ENCODE measurements around the gene ATP2C1.
"Not testable (repeated sequence)": the region's sequence is repeated elsewhere in the genome, so short reads cannot be mapped to it uniquely, and the experiment has no call there.

ATP2C1 gene

DNA sequence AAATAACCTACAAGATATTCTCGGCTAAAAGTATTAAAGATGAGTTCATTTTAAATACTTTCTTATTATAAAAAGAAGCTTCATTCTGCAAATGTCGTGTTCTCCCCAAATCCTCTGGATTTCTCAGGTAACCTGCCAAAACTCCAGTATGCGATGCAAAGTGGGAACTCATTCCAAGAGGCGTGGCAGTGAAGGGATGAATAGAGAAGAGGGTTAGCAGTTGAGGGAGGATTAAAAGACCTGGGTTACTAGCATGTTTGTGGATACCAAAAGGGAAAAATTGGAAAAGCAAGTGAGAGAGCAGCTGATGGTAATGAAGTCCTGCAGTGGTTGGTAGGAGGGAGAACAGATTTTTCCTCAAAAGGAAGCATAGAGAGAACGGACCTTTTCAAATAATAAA, 61.6 kb downstream of the ATP2C1 start:
- Histone ChIP-seq H3K9ac (ENCODE audit: low read length) (no peak overlapping the region), H3K27me3 (ENCODE audit: control insufficient read depth, insufficient read depth, low read length) (no peaks in the 10 kb centered on the region), H3K27ac (ENCODE audit: low read depth, low read length) (no peak overlapping the region), H3K4me3 (ENCODE audit: low read length) (no peak overlapping the region), H3K4me1 (ENCODE audit: control insufficient read depth, insufficient read depth, low read length) (no peaks in the 10 kb centered on the region), H3K36me3 (ENCODE audit: control insufficient read depth, insufficient read depth, low read length) (peaks cover 4% of the 10 kb centered on the region)

DNA sequence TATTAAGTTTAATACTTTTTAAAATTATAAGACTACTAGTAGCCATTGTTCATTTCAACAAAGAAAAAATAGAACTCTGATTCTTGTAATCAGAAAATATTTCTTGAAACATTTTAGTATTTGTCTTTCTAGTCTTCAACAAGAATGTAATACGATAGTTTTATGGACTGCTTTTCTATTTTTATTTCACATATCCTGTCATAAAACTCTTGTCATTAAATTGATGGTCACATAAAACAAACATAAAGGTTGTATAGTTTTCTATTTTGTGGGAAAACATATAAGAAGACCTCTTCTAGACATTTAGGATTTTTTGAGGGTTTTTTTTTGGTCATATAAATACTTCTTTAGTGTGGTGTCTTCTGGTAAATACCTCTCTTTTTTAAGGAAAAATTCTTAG, 62.4 kb downstream of the ATP2C1 start:
- H3K4me3 ChIP-seq (ENCODE audit: low read length), result no peak overlapping the region
- no peak overlapping the region for H3K27ac ChIP-seq (ENCODE audit: low read depth, low read length)
- peaks cover 6% of the 10 kb centered on the region for H3K36me3 ChIP-seq (ENCODE audit: control insufficient read depth, insufficient read depth, low read length)
- H3K27me3 ChIP-seq (ENCODE audit: control insufficient read depth, insufficient read depth, low read length), result no peaks in the 10 kb centered on the region
- no peaks in the 10 kb centered on the region for H3K4me1 ChIP-seq (ENCODE audit: control insufficient read depth, insufficient read depth, low read length)
- no peak overlapping the region for H3K9ac ChIP-seq (ENCODE audit: low read length)

- H3K27ac ChIP-seq (ENCODE audit: low read depth, low read length), result no peak overlapping the region
- no peaks in the 10 kb centered on the region for H3K27me3 ChIP-seq (ENCODE audit: control insufficient read depth, insufficient read depth, low read length)
- no peak overlapping the region for H3K4me3 ChIP-seq (ENCODE audit: low read length)
- H3K36me3 ChIP-seq (ENCODE audit: control insufficient read depth, insufficient read depth, low read length), result peaks cover 6% of the 10 kb centered on the region
- H3K9ac ChIP-seq (ENCODE audit: low read length), result no peak overlapping the region
- no peaks in the 10 kb centered on the region for H3K4me1 ChIP-seq (ENCODE audit: control insufficient read depth, insufficient read depth, low read length)
These were observed 62.8 kb downstream of the ATP2C1 start for GRCh38 chr3:130956721-130957120.

GRCh38 chr3:130960139-130960795, 66.4 kb downstream of the ATP2C1 start:
- no peaks in the 10 kb centered on the region for H3K27me3 ChIP-seq (ENCODE audit: control insufficient read depth, insufficient read depth, low read length)
- H3K9ac ChIP-seq (ENCODE audit: low read length), result no peak overlapping the region
- H3K27ac ChIP-seq (ENCODE audit: low read depth, low read length), result no peak overlapping the region
- H3K36me3 ChIP-seq (ENCODE audit: control insufficient read depth, insufficient read depth, low read length), result peaks cover 6% of the 10 kb centered on the region
- H3K4me1 ChIP-seq (ENCODE audit: control insufficient read depth, insufficient read depth, low read length), result no peaks in the 10 kb centered on the region
- no peak overlapping the region for H3K4me3 ChIP-seq (ENCODE audit: low read length)

DNA sequence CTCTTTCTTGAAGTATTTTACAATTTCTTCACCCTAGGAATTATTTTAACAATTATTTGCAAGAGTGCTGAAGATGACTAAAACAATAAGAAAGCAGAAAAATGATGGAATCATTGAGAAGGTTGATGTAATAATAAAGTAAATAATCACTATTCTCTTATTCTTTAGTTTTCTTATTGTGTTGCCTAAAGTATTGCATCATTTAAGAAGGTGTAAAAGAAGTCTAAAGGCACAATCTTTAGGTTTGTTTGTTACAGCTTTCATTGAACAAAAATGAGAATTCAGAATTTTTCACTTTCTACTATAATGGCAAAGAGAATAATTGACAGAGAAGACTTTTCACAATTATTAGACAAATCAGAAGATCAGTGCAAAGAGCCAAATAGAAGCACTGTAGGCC, 67.6 kb downstream of the ATP2C1 start:
- Histone ChIP-seq H3K9ac (ENCODE audit: low read length) (no peak overlapping the region), H3K4me3 (ENCODE audit: low read length) (no peak overlapping the region), H3K27ac (ENCODE audit: low read depth, low read length) (no peak overlapping the region), H3K36me3 (ENCODE audit: control insufficient read depth, insufficient read depth, low read length) (peaks cover 8% of the 10 kb centered on the region), H3K4me1 (ENCODE audit: control insufficient read depth, insufficient read depth, low read length) (no peaks in the 10 kb centered on the region), H3K27me3 (ENCODE audit: control insufficient read depth, insufficient read depth, low read length) (no peaks in the 10 kb centered on the region)

- Histone ChIP-seq H3K27ac (ENCODE audit: low read depth, low read length) (no peak overlapping the region), H3K9ac (ENCODE audit: low read length) (no peak overlapping the region), H3K4me1 (ENCODE audit: control insufficient read depth, insufficient read depth, low read length) (no peaks in the 10 kb centered on the region), H3K27me3 (ENCODE audit: control insufficient read depth, insufficient read depth, low read length) (no peaks in the 10 kb centered on the region), H3K4me3 (ENCODE audit: low read length) (no peak overlapping the region), H3K36me3 (ENCODE audit: control insufficient read depth, insufficient read depth, low read length) (peaks cover 8% of the 10 kb centered on the region)
These were observed 69.6 kb downstream of the ATP2C1 start for GRCh38 chr3:130963444-130963843.

DNA sequence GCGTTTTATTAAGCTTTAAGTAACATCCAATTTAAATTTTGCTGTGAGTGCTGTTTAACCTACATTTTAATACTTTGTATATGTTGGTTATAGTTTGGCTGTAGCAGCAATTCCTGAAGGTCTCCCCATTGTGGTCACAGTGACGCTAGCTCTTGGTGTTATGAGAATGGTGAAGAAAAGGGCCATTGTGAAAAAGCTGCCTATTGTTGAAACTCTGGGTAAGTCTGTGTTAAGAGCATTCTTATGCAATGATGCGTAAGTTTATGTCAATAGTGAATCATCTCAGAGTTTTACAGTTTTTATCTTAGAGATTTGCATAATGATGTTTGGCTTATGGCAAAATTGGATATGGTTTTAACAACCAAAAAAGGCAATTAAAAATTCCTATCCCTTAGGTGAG, 70.0 kb downstream of the ATP2C1 start:
- H3K4me3 ChIP-seq (ENCODE audit: low read length), result no peak overlapping the region
- no peak overlapping the region for H3K9ac ChIP-seq (ENCODE audit: low read length)
- H3K27me3 ChIP-seq (ENCODE audit: control insufficient read depth, insufficient read depth, low read length), result no peaks in the 10 kb centered on the region
- H3K4me1 ChIP-seq (ENCODE audit: control insufficient read depth, insufficient read depth, low read length), result no peaks in the 10 kb centered on the region
- peaks cover 8% of the 10 kb centered on the region for H3K36me3 ChIP-seq (ENCODE audit: control insufficient read depth, insufficient read depth, low read length)
- no peak overlapping the region for H3K27ac ChIP-seq (ENCODE audit: low read depth, low read length)

- Histone ChIP-seq H3K36me3 (ENCODE audit: control insufficient read depth, insufficient read depth, low read length) (peaks cover 12% of the 10 kb centered on the region), H3K27me3 (ENCODE audit: control insufficient read depth, insufficient read depth, low read length) (no peaks in the 10 kb centered on the region), H3K27ac (ENCODE audit: low read depth, low read length) (no peak overlapping the region), H3K4me1 (ENCODE audit: control insufficient read depth, insufficient read depth, low read length) (no peaks in the 10 kb centered on the region), H3K9ac (ENCODE audit: low read length) (no peak overlapping the region), H3K4me3 (ENCODE audit: low read length) (no peak overlapping the region)
These were observed 73.4 kb downstream of the ATP2C1 start for GRCh38 chr3:130967281-130967680.

DNA sequence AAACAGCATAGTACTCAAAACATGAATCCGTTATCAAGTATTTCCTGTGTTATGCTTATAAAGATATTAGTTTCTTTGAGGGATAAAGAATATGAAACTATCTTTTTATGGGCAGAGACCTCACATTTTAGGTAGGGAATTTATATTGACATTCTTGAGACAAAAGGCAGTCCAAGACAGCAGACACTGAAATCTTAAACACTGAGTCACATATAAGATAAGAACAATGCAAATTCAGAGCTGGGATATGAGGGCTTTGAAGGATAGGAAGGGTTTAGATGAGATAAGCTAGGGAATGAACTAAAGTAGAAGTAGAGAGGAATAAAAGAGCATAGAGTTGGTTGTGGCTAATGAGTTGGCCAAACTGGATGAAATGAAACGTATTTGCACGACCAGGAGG, 74.3 kb downstream of the ATP2C1 start:
- H3K36me3 ChIP-seq (ENCODE audit: control insufficient read depth, insufficient read depth, low read length), result peaks cover 12% of the 10 kb centered on the region
- no peak overlapping the region for H3K4me3 ChIP-seq (ENCODE audit: low read length)
- no peaks in the 10 kb centered on the region for H3K27me3 ChIP-seq (ENCODE audit: control insufficient read depth, insufficient read depth, low read length)
- no peaks in the 10 kb centered on the region for H3K4me1 ChIP-seq (ENCODE audit: control insufficient read depth, insufficient read depth, low read length)
- no peak overlapping the region for H3K27ac ChIP-seq (ENCODE audit: low read depth, low read length)
- H3K9ac ChIP-seq (ENCODE audit: low read length), result no peak overlapping the region

GRCh38 chr3:130969621-130970020, 75.7 kb downstream of the ATP2C1 start:
- peaks cover 12% of the 10 kb centered on the region for H3K36me3 ChIP-seq (ENCODE audit: control insufficient read depth, insufficient read depth, low read length)
- no peak overlapping the region for H3K27ac ChIP-seq (ENCODE audit: low read depth, low read length)
- H3K9ac ChIP-seq (ENCODE audit: low read length), result no peak overlapping the region
- H3K4me1 ChIP-seq (ENCODE audit: control insufficient read depth, insufficient read depth, low read length), result no peaks in the 10 kb centered on the region
- no peak overlapping the region for H3K4me3 ChIP-seq (ENCODE audit: low read length)
- H3K27me3 ChIP-seq (ENCODE audit: control insufficient read depth, insufficient read depth, low read length), result no peaks in the 10 kb centered on the region

DNA sequence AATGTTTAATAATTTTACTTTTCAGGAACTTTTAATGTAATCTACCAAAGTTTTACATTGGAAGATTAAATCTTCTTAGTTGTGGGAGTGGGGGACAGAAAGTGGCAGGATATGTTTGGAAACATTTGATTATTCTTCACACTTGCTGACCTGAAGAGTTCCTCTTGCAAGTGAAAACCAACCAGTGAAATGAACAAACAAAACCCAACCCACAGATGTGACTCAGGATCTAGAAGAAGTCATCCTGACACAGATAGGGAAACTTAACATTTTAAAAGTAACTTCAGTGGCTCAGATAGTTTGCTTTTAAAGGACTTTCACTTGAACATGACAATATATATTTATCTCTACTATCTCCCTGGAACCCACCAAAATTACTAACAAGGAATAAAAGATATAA, 77.3 kb downstream of the ATP2C1 start:
- Histone ChIP-seq H3K27me3 (ENCODE audit: control insufficient read depth, insufficient read depth, low read length) (no peaks in the 10 kb centered on the region), H3K27ac (ENCODE audit: low read depth, low read length) (no peak overlapping the region), H3K9ac (ENCODE audit: low read length) (no peak overlapping the region), H3K4me1 (ENCODE audit: control insufficient read depth, insufficient read depth, low read length) (no peaks in the 10 kb centered on the region), H3K36me3 (ENCODE audit: control insufficient read depth, insufficient read depth, low read length) (peaks cover 6% of the 10 kb centered on the region), H3K4me3 (ENCODE audit: low read length) (no peak overlapping the region)

- H3K27ac ChIP-seq (ENCODE audit: low read depth, low read length); H3K9ac ChIP-seq (ENCODE audit: low read length); H3K4me1 ChIP-seq (ENCODE audit: control insufficient read depth, insufficient read depth, low read length); H3K27me3 ChIP-seq (ENCODE audit: control insufficient read depth, insufficient read depth, low read length); H3K36me3 ChIP-seq (ENCODE audit: control insufficient read depth, insufficient read depth, low read length); H3K4me3 ChIP-seq (ENCODE audit: low read length): not testable (repeated sequence)
These were observed 78.7 kb downstream of the ATP2C1 start for GRCh38 chr3:130972592-130972991.

DNA sequence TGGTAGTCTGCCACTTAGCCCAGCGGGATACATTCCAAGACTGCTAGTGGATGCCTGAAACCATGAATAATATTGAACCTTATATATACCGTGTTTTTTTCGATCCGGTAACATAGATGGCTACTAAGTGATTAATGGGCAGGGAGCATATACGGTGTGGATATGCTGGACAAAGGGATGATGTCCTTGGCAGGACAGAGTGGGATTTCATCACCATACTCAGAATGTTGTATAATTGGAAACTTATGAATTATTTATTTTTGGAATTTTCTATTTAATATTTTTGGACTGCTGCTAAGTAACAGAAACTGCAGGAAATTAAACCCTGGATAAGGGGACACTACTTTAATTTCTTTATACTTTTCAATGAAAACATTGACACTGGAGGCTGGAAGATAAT, 79.5 kb downstream of the ATP2C1 start:
- H3K4me1 ChIP-seq (ENCODE audit: control insufficient read depth, insufficient read depth, low read length), result no peaks in the 10 kb centered on the region
- no peak overlapping the region for H3K27ac ChIP-seq (ENCODE audit: low read depth, low read length)
- H3K36me3 ChIP-seq (ENCODE audit: control insufficient read depth, insufficient read depth, low read length), result peaks cover 6% of the 10 kb centered on the region
- H3K4me3 ChIP-seq (ENCODE audit: low read length), result no peak overlapping the region
- no peak overlapping the region for H3K9ac ChIP-seq (ENCODE audit: low read length)
- H3K27me3 ChIP-seq (ENCODE audit: control insufficient read depth, insufficient read depth, low read length), result no peaks in the 10 kb centered on the region

All from rectal smooth muscle tissue (tissue), 1 donor.